Hippocampal formation (tissue), 2 donors: ENCODE results near the gene TAAR6.
"Not testable (repeated sequence)": the region's sequence is repeated elsewhere in the genome, so short reads cannot be mapped to it uniquely, and the experiment has no call there.

Experiments
- DNase-seq, 2 donors: peaks; one replicate each; lab custom pipeline; 2025; lab: John Stamatoyannopoulos, UW

The TAAR6 gene

GRCh38 chr6:132570221-132570777 is at the start of gene TAAR6:
TSS of gene TAAR6 (plus strand) at chr6:132570322. CDS start at chr6:132570322, 0 bp downstream.
- DNase-seq = peak; percentile 41 to 67

GRCh38 chr6:132520953-132521352 is 49.2 kb upstream of the TAAR6 start:
- DNase-seq = no peak

- DNase-seq = no peak
These were observed 45.5 kb upstream of the TAAR6 start for GRCh38 chr6:132524646-132525045.

GRCh38 chr6:132525866-132526265 is 44.3 kb upstream of the TAAR6 start:
- DNase-seq = no peak

GRCh38 chr6:132526461-132526860 is 43.7 kb upstream of the TAAR6 start:
- DNase-seq = no peak

- DNase-seq = no peak
These were observed 42.3 kb upstream of the TAAR6 start for GRCh38 chr6:132527791-132528190.

- peak; percentile 8 to 55 for DNase-seq
These were observed 39.7 kb upstream of the TAAR6 start for GRCh38 chr6:132530293-132530974.

- DNase-seq = not testable (repeated sequence)
These were observed 35.6 kb upstream of the TAAR6 start for GRCh38 chr6:132534546-132534945.

- no peak for DNase-seq
These were observed 33.0 kb upstream of the TAAR6 start for GRCh38 chr6:132537145-132537544.

- DNase-seq = no peak
These were observed 32.1 kb upstream of the TAAR6 start, which contains the start of gene TAAR9 for GRCh38 chr6:132537977-132538376. TSS of gene TAAR9 (plus strand) at chr6:132538277. CDS start at chr6:132538290, 13 bp downstream.

- no peak for DNase-seq
These were observed 25.3 kb upstream of the TAAR6 start for GRCh38 chr6:132544826-132545225.

GRCh38 chr6:132548746-132549463 is 21.2 kb upstream of the TAAR6 start:
- no peak for DNase-seq

- no peak for DNase-seq
These were observed 18.9 kb upstream of the TAAR6 start for GRCh38 chr6:132551214-132551613.

GRCh38 chr6:132552372-132552771 is 17.8 kb upstream of the TAAR6 start, which contains the start of gene TAAR8:
TSS of gene TAAR8 (plus strand) at chr6:132552672. CDS start at chr6:132552693, 21 bp downstream.
- no peak for DNase-seq

- not testable (repeated sequence) for DNase-seq
These were observed 10.0 kb upstream of the TAAR6 start for GRCh38 chr6:132560087-132560486.

GRCh38 chr6:132566404-132566803 is 3.7 kb upstream of the TAAR6 start:
- no peak for DNase-seq

GRCh38 chr6:132567566-132567965 is 2.6 kb upstream of the TAAR6 start:
- DNase-seq = no peak

GRCh38 chr6:132568611-132569010 is 1.5 kb upstream of the TAAR6 start:
- DNase-seq = peak in 1 of 2 donors; percentile 48

- DNase-seq = peak; percentile 51 to 70
These were observed 952 bp upstream of the TAAR6 start for GRCh38 chr6:132569170-132569569.

GRCh38 chr6:132571774-132572173 is 1.7 kb downstream of the TAAR6 start:
- DNase-seq = no peak

GRCh38 chr6:132584698-132585097 is 14.6 kb downstream of the TAAR6 start:
- DNase-seq = no peak

- no peak for DNase-seq
These were observed 17.3 kb downstream of the TAAR6 start for GRCh38 chr6:132587424-132587823.

GRCh38 chr6:132589454-132589853 is 19.3 kb downstream of the TAAR6 start, which contains the start of gene TAAR5:
TSS of gene TAAR5 (minus strand) at chr6:132589741. CDS start at chr6:132589686, 55 bp downstream.
- DNase-seq = no peak
